Cardiac fibroblast (primary cell): ENCODE data around the gene IP6K2.
"Not testable (repeated sequence)": the region's sequence is repeated elsewhere in the genome, so short reads cannot be mapped to it uniquely, and the experiment has no call there.

Experiments
- DNase-seq, 2 donors: peaks; one replicate each; pipeline versions ENCODE4 v3.0.0 to v3.0.0-alpha.2; 2010; ENCODE audit warnings: low read depth in 2 of 2
- H3K4me3 ChIP-seq, 2 donors: replicated peaks in 1 of 2; 1 replicate in 1 of 2; 2 replicates in 1 of 2; pipeline ENCODE4 v1.5.1; 2011; ENCODE audit warnings: low read depth in 2 of 2, low read length in 2 of 2, mild to moderate bottlenecking in 2 of 2, moderate library complexity in 1 of 2
- TF ChIP-seq, protein P1 (sequence below): IDR thresholded peaks from one replicate; pipeline ENCODE4 v1.5.1; 2011; ENCODE audit warnings: low read depth, mild to moderate bottlenecking, low read length, inconsistent platforms

Gene IP6K2

DNA sequence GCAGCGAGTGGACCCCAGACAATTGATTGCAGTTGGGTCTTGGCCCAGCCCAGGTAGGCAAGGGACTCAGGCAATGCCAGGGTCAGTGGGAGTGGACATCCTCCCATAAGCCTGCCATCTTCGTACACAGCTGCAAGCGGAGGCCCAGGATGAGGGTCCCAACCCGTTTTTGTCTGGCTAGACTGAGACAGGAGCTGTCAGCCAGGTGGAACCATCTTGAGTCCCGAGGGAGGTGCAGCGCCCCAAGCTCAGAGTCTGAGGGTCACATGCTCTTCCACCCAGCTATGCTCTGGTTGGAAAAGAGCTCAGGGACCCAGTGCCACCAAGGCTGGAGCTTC lies 22.6 kb upstream of the IP6K2 start:
- TF ChIP-seq, protein P1, sequence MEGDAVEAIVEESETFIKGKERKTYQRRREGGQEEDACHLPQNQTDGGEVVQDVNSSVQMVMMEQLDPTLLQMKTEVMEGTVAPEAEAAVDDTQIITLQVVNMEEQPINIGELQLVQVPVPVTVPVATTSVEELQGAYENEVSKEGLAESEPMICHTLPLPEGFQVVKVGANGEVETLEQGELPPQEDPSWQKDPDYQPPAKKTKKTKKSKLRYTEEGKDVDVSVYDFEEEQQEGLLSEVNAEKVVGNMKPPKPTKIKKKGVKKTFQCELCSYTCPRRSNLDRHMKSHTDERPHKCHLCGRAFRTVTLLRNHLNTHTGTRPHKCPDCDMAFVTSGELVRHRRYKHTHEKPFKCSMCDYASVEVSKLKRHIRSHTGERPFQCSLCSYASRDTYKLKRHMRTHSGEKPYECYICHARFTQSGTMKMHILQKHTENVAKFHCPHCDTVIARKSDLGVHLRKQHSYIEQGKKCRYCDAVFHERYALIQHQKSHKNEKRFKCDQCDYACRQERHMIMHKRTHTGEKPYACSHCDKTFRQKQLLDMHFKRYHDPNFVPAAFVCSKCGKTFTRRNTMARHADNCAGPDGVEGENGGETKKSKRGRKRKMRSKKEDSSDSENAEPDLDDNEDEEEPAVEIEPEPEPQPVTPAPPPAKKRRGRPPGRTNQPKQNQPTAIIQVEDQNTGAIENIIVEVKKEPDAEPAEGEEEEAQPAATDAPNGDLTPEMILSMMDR, result no peak
- DNase-seq, result no peak
- no peak overlapping the region for H3K4me3 ChIP-seq

DNA sequence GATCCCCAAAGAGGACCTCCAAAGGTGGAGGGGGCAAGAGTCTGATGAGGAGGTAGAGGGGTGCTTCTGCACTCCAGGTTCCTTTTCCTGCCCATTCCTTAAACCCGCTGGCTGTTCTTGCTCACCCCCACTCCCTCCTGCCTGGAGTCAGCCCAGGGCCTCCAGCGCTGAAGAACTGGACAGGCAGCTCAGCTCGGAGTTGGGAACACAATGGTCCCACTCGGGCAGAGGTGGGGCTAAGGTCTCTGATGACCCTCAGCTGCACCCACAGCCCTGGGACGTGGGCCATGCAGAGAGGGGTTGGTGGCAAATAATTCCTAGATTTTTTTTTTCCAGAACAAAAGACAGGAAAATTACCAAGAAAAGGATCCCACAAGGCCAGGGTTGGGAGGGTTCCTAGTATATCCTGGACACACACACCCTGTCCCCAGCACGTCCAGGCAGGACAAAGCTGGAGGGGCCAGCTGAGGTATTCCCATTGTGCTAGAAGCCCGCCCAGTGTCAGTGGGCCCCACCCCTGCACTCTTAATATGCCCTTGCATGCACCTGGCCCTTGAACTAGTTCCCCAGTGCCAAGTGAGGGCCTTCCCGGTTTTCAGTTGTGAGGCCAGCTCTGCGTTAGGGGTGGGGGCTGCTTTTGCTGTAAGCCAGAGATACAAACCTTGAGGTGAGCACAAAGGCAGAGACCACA lies 22.1 kb upstream of the IP6K2 start:
- DNase-seq, result no peak
- no peak overlapping the region for H3K4me3 ChIP-seq
- TF ChIP-seq, protein P1, result no peak

DNA sequence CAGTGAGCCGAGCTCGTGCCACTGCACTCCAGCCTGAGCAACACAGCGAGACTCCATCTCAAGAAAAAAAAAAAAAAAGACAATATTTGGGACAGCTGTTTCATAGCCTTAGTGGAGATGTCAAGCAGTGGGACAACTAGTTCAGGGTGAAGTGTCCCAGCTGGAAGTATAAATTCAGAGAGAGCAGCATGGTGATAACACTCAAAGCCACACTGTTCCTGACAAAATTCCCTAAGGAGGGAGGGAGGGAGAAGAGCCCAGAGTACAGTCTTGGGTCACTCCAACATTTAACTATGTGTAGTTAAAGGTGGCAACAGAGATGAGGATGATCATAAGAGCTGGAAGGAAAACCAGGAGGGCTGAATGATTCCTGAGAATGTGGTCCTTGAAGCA lies 21.1 kb upstream of the IP6K2 start:
- no peak overlapping the region for H3K4me3 ChIP-seq
- no peak for DNase-seq
- TF ChIP-seq, protein P1, result no peak

DNA sequence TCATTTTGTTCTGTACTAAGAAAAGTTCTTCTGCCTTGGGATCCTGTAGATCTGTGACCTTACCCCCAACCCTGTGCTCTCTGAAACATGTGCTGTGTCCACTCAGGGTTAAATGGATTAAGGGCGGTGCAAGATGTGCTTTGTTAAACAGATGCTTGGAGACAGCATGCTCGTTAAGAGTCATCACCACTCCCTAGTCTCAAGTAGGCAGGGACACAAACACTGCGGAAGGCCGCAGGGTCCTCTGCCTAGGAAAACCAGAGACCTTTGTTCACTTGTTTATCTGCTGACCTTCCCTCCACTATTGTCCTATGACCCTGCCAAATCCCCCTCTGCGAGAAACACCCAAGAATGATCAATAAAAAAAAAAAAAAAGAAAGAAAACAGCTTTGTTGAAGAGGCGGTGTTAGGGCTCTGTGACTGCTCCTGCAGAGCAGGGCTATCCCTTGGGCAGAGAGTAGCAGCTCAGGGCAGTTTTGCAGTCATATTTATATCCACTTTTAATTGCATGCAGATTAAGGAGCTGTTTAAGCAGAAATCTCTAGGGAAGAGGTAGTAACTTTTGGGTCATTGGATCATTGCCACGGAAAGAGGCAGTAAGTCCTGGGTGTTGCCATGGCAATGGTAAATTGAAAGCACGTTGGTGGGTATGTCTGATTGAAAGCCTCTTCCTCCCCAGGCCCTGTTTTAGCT lies 18.2 kb upstream of the IP6K2 start:
- H3K4me3 ChIP-seq, result not testable (repeated sequence)
- DNase-seq, result peak; percentile 22 to 33

DNA sequence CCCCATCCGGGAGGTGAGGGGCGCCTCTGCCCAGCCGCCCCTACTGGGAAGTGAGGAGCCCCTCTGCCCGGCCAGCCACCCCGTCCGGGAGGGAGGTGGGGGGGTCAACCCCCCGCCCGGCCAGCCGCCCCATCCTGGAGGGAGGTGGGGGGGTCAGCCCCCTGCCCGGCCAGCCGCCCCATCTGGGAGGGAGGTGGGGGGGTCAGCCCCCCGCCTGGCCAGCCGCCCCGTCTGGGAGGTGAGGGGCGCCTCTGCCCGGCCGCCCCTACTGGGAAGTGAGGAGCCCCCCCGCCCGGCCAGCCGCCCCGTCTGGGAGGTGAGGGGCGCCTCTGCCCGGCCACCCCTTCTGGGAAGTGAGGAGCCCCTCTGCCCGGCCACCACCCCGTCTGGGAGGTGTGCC lies 17.5 kb upstream of the IP6K2 start:
- not testable (repeated sequence) for H3K4me3 ChIP-seq, DNase-seq

DNA sequence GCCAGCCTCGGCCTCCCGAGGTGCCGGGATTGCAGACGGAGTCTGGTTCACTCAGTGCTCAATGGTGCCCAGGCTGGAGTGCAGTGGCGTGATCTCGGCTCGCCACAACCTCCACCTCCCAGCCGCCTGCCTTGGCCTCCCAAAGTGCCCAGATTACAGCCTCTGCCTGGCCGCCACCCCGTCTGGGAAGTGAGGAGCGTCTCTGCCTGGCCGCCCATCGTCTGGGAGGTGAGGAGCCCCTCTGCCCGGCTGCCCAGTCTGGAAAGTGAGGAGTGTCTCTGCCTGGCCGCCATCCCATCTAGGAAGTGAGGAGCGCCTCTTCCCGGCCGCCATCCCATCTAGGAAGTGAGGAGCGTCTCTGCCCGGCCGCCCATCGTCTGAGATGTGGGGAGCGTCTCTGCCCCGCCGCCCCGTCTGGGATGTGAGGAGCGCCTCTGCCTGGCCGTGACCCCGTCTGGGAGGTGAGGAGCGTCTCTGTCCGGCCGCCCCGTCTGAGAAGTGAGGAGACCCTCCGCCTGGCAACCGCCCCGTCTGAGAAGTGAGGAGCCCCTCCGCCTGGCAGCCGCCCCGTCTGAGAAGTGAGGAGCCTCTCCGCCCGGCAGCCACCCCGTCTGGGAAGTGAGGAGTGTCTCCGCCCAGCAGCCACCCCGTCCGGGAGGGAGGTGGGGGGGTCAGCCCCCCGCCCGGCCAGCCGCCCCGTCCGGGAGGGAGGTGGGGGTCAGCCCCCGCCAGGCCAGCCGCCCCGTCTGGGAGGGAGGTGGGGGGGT lies 16.9 kb upstream of the IP6K2 start:
- not testable (repeated sequence) for H3K4me3 ChIP-seq, DNase-seq

DNA sequence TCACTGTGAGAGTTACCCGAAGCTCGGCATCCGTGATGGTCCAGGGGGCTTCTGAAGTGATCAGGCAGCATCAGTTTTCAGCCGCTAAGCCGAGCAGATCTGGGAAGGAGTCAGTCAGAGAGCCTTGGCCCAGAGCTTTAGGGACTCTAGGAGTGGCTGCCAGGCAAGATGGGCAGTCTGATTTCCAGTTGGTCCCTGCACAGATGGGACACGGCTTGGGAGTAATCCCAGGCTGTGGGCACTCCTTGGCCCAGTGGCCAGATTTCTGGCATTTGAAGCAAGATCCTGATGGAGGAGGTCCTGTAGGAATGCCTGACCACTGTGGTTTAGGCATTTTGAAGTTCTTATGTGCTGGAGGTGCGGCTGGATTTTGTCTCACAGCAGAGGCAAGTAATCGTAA lies 10.5 kb upstream of the IP6K2 start:
- TF ChIP-seq, protein P1, result no peak
- no peak overlapping the region for H3K4me3 ChIP-seq

DNA sequence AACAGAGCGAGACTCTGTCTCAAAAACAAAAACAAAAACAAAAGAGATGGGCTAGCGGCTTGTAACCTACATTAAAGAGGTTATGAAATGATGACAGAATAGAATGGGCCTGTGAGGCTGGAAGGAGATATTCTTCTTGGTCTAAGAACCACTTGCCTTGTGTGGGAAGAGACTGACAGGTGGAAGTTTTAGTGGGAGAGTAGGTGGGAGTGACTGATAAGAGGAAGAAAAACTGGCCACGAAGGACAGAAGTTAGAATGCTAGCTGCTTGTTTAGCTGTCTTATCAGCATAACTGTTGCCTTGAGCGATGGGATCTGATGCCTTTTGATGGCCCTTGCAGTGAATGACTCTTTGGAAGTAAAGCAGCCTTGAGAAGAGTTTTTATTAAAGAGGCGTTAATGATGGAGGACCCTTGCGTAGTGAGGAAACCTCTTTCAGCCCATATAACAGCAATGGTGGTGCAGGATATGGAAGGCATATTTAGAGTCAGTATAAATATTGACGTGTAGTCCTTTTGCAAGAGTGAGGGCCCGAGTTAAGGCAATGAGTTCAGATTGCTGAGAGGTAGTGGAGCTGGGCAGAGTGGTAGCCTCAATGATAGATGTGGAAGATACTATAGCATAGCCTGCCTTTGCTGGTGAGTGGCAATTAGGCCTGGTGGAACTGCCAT lies 8.3 kb upstream of the IP6K2 start:
- not testable (repeated sequence) for DNase-seq, H3K4me3 ChIP-seq

More for the DNA sequence above, 10.5 kb upstream of the IP6K2 start:
- DNase-seq, result no peak
